ENCODE data around the gene WDR90. TPM values are rescaled to one million over a fixed set of nuclear protein-coding genes. Genes with fewer than 3 reads are reported as not detected.
A peak's percentile ranks its signal among the peaks of the same experiment; 100 is the strongest.

The WDR90 gene
- total and polyA plus RNA-seq, 2 of the 13 experiments (the other 11 are each of a cell fraction or from before 2014, with no cell fraction given) = 14.9 to 28.9 TPM

DNA sequence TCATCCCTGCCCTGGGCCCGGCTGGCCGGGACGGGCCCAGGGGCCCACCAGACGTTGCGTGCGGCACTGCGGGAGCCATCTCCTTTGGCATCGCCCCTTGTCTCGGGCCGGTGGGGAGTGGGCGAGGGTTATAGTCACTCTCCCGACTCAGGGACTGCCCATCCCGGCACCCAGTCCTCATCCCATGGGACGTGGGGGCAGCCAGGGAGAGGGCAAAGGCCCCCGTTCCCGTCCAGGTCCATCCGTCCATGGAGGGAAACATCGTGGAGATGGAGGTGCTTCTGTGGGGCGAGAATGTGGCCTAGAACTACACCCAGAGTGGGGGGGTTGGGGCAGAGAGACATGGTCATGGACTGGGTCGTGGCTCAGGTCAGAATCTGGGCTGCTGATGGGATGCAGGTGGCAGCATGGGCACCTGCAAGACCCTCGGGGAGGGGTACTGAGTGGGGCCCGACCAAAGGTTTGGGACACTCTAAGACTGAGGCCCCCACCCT lies 2.4 kb upstream of the WDR90 start (continued):
- TF ChIP-seq, protein P1, sequence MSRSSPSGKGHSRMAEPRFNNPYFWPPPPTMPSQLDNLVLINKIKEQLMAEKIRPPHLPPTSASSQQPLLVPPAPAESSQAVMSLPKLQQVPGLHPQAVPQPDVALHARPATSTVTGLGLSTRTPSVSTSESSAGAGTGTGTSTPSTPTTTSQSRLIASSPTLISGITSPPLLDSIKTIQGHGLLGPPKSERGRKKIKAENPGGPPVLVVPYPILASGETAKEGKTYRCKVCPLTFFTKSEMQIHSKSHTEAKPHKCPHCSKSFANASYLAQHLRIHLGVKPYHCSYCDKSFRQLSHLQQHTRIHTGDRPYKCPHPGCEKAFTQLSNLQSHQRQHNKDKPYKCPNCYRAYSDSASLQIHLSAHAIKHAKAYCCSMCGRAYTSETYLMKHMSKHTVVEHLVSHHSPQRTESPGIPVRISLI (CRISPR knock-in tag; IDR thresholded peaks at IDR 0.05; ENCODE audit: borderline replicate concordance) = no peak
- TF ChIP-seq ZSCAN30 (CRISPR knock-in tag; IDR thresholded peaks at IDR 0.05) (no peak), KDM6A (CRISPR knock-in tag; IDR thresholded peaks at IDR 0.05; ENCODE audit: low read depth) (no peak)

GRCh38 chr16:647173-647902 lies 1.8 kb upstream of the WDR90 start:
- Histone ChIP-seq H3K9me3 (ENCODE audit: low read length) (no peaks in the 10 kb centered on the region), H3K4me1 (ENCODE audit: insufficient read depth, low read length) (peaks cover 76% of the 10 kb centered on the region), H3K27me3 (ENCODE audit: control insufficient read depth in 1 of 2, insufficient read depth in 2 of 2, low read length in 2 of 2) (no peaks in the 10 kb centered on the region), H3K36me3 (replicated peaks in 1 of 2; ENCODE audit: control insufficient read depth in 1 of 2, insufficient read depth in 2 of 2, low read length in 2 of 2) (no peaks in the 10 kb centered on the region), H3K79me2 (ENCODE audit: insufficient read depth, low read length) (peaks cover 31% of the 10 kb centered on the region), H2AFZ (ENCODE audit: low read length) (no peak overlapping the region), H3K4me2 (ENCODE audit: low read depth, low read length) (peak overlapping the region; percentile 83), H3K9ac (ENCODE audit: insufficient read depth, low read depth, low read length) (peak overlapping the region; percentile 91; the same call in 1 of the 2 replicates), H4K20me1 (ENCODE audit: insufficient read depth, low read length) (peaks cover 4% of the 10 kb centered on the region; the same call in 1 of the 2 replicates), H3K4me3 (replicated peaks in 1 of 3; ENCODE audit: insufficient read depth in 1 of 3, low read depth in 2 of 3, low read length in 3 of 3) (peak overlapping the region in 1 of 3 experiments; percentile 79; a peak in 2 of 6 replicates), H3K27ac (ENCODE audit: extremely low read length, insufficient read depth, low read length) (peak overlapping the region; percentile 93)
- CTCF ChIA-PET (ENCODE audit: low intra/inter-chr PET ratio, low total read pairs) = no interaction called here
- DNase-seq (ENCODE audit: low spot score) = no peak
- ATAC-seq = no peak
- POLR2A ChIA-PET = interaction anchor here (0.8 to 2.4 kb wide), 7 partner anchors 9 to 42 kb away, joined by 3 to 15 read pairs (median 7); partner anchors contain the start of genes METTL26, RHOT2 and STUB1
- FAIRE-seq = no peak
- BruUV-seq (replicated peaks) = no TSS peak
- 85% methylated on average over 5 of the region's 25 CpGs for WGBS (ENCODE audit: low lambda C conversion rate)
- intact Hi-C loops (cut with micrococcal nuclease; ENCODE audit: unreplicated experiment) (loop anchor here (10.0 kb wide), 1 partner anchor 63 kb away; no protein-coding TSS in a partner anchor), in situ Hi-C loops (cut with HindIII; ENCODE audit: extremely low pct_ligation_motif_present, low pct_unique_long_range_greater_than_20kb) (no loop called here)
- TF ChIP-seq ZFP82 (CRISPR knock-in tag; IDR thresholded peaks at IDR 0.05; ENCODE audit: borderline replicate concordance) (no peak), ZNF569 (CRISPR knock-in tag; IDR thresholded peaks at IDR 0.05; ENCODE audit: borderline replicate concordance) (no peak), SP2 (CRISPR knock-in tag; IDR thresholded peaks at IDR 0.05) (no peak), ETV5 (CRISPR knock-in tag; IDR thresholded peaks at IDR 0.05; ENCODE audit: borderline replicate concordance) (no peak), ZNF124 (CRISPR knock-in tag; IDR thresholded peaks at IDR 0.05) (no peak), TEAD2 (CRISPR knock-in tag; IDR thresholded peaks at IDR 0.05) (no peak), SP5 (CRISPR knock-in tag; IDR thresholded peaks at IDR 0.05; ENCODE audit: borderline replicate concordance, low read depth) (no peak), AGO2 (optimal IDR thresholded peaks at IDR 0.05; ENCODE audit: low read depth, low read length) (peak; percentile 16), ZFYVE20 (CRISPR knock-in tag; IDR thresholded peaks at IDR 0.05; ENCODE audit: borderline replicate concordance, low read depth) (no peak), SAP130 (CRISPR knock-in tag; IDR thresholded peaks at IDR 0.05; ENCODE audit: low read depth) (no peak), ARHGAP35 (CRISPR knock-in tag; IDR thresholded peaks at IDR 0.05; ENCODE audit: borderline replicate concordance) (no peak), RBFOX2 (IDR thresholded peaks at IDR 0.05; ENCODE audit: low read depth, low read length) (peak; percentile 82), ZNF431 (CRISPR knock-in tag; IDR thresholded peaks at IDR 0.05; ENCODE audit: borderline replicate concordance, low read depth) (no peak)
- TF ChIP-seq, protein P2, sequence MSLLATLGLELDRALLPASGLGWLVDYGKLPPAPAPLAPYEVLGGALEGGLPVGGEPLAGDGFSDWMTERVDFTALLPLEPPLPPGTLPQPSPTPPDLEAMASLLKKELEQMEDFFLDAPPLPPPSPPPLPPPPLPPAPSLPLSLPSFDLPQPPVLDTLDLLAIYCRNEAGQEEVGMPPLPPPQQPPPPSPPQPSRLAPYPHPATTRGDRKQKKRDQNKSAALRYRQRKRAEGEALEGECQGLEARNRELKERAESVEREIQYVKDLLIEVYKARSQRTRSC (CRISPR knock-in tag; IDR thresholded peaks at IDR 0.05; ENCODE audit: low read depth) = no peak
- TF ChIP-seq, protein P3, sequence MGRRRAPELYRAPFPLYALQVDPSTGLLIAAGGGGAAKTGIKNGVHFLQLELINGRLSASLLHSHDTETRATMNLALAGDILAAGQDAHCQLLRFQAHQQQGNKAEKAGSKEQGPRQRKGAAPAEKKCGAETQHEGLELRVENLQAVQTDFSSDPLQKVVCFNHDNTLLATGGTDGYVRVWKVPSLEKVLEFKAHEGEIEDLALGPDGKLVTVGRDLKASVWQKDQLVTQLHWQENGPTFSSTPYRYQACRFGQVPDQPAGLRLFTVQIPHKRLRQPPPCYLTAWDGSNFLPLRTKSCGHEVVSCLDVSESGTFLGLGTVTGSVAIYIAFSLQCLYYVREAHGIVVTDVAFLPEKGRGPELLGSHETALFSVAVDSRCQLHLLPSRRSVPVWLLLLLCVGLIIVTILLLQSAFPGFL (CRISPR knock-in tag; IDR thresholded peaks at IDR 0.05) = no peak
